KMS-11 (cell line): Measurements from ENCODE around the gene CX3CR1.

Source experiments
- H2AFZ ChIP-seq: fragments of 200-600 bp; sonication (generic); 2 replicates; pipeline ENCODE4 v1.6.1; 2016; ENCODE audit warnings: antibody characterized with exemption, mixed run types, low read depth
- H3K27ac ChIP-seq: fragments of 200-600 bp; sonication (generic); 2 replicates; pipeline ENCODE4 v1.6.1; 2016; ENCODE audit warnings: mild to moderate bottlenecking, mixed run types
- H3K27me3 ChIP-seq: fragments of 200-600 bp; sonication (generic); 2 replicates; pipeline ENCODE4 v1.6.1; 2017; ENCODE audit warnings: mild to moderate bottlenecking, low read depth, mixed run types, moderate library complexity; ENCODE audit not compliant: insufficient read depth
- H3K36me3 ChIP-seq: fragments of 200-600 bp; sonication (generic); 2 replicates; pipeline ENCODE4 v1.6.1; 2017; ENCODE audit warnings: mild to moderate bottlenecking, mixed run types; ENCODE audit not compliant: insufficient read depth
- H3K4me1 ChIP-seq: fragments of 200-600 bp; sonication (generic); 2 replicates; pipeline ENCODE4 v1.6.1; 2016; ENCODE audit warnings: mild to moderate bottlenecking, low read depth, mixed run types; ENCODE audit not compliant: poor library complexity, severe bottlenecking
- H3K4me2 ChIP-seq: fragments of 200-600 bp; sonication (generic); 2 replicates; pipeline ENCODE4 v1.7.0; 2016; ENCODE audit warnings: mild to moderate bottlenecking, mixed run types
- H3K4me3 ChIP-seq: fragments of 200-600 bp; sonication (generic); IDR thresholded peaks from 2 replicates; pipeline ENCODE4 v1.6.1; 2017; ENCODE audit warnings: low read depth, low read length, mixed read lengths; ENCODE audit not compliant: insufficient read depth
- H3K79me2 ChIP-seq: fragments of 200-600 bp; sonication (generic); 2 replicates; pipeline ENCODE4 v1.6.1; 2016; ENCODE audit warnings: low read depth, mixed run types; ENCODE audit not compliant: insufficient read depth
- H3K9ac ChIP-seq: fragments of 200-600 bp; sonication (generic); 2 replicates; pipeline ENCODE4 v1.6.1; 2016; ENCODE audit warnings: mild to moderate bottlenecking, mixed run types
- H4K20me1 ChIP-seq: fragments of 200-600 bp; sonication (generic); 2 replicates; pipeline ENCODE4 v1.6.1; 2016; ENCODE audit warnings: mild to moderate bottlenecking, mixed run types; ENCODE audit not compliant: insufficient read depth
- TF ChIP-seq, protein P1 (sequence below): fragments of 200-600 bp; sonication (generic); conservative IDR thresholded peaks from 2 replicates; pipeline ENCODE4 v1.6.1; 2017; ENCODE audit warnings: low read depth, mild to moderate bottlenecking, antibody characterized with exemption, low read length, moderate library complexity, mixed read lengths

CX3CR1 gene

DNA sequence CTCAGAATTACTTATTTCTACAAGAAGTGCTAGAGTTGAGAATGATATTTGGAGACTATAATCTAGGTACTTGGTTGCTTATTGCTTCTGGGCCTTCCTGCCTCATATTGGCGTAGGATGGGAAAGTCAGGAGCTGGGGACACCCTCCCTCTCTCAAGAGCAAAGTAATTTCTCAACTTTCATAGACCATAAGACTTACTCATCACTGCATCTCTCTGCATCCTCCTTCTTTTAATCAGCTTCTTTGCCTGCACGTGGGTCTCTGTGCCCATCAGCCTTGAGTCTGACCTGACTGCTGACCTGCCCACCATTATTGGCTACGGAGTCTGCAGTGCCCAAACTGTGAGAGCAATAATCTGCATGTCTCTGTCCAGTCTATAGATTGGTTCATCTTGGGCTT lies 60.1 kb downstream of the CX3CR1 start:
- H3K4me2 ChIP-seq: peak overlapping the region; percentile 23; the same call in 1 of the 2 replicates
- H3K27ac ChIP-seq: no peak overlapping the region; the same call in 1 of the 2 replicates
- no peak overlapping the region for H3K4me3 ChIP-seq
- no peaks in the 10 kb centered on the region for H3K79me2 ChIP-seq
- TF ChIP-seq, protein P1, sequence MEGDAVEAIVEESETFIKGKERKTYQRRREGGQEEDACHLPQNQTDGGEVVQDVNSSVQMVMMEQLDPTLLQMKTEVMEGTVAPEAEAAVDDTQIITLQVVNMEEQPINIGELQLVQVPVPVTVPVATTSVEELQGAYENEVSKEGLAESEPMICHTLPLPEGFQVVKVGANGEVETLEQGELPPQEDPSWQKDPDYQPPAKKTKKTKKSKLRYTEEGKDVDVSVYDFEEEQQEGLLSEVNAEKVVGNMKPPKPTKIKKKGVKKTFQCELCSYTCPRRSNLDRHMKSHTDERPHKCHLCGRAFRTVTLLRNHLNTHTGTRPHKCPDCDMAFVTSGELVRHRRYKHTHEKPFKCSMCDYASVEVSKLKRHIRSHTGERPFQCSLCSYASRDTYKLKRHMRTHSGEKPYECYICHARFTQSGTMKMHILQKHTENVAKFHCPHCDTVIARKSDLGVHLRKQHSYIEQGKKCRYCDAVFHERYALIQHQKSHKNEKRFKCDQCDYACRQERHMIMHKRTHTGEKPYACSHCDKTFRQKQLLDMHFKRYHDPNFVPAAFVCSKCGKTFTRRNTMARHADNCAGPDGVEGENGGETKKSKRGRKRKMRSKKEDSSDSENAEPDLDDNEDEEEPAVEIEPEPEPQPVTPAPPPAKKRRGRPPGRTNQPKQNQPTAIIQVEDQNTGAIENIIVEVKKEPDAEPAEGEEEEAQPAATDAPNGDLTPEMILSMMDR: no peak
- no peak overlapping the region for H2AFZ ChIP-seq
- H3K36me3 ChIP-seq: no peaks in the 10 kb centered on the region
- H3K9ac ChIP-seq: no peak overlapping the region
- H4K20me1 ChIP-seq: no peaks in the 10 kb centered on the region
- H3K4me1 ChIP-seq: peaks cover 80% of the 10 kb centered on the region
- no peaks in the 10 kb centered on the region for H3K27me3 ChIP-seq

DNA sequence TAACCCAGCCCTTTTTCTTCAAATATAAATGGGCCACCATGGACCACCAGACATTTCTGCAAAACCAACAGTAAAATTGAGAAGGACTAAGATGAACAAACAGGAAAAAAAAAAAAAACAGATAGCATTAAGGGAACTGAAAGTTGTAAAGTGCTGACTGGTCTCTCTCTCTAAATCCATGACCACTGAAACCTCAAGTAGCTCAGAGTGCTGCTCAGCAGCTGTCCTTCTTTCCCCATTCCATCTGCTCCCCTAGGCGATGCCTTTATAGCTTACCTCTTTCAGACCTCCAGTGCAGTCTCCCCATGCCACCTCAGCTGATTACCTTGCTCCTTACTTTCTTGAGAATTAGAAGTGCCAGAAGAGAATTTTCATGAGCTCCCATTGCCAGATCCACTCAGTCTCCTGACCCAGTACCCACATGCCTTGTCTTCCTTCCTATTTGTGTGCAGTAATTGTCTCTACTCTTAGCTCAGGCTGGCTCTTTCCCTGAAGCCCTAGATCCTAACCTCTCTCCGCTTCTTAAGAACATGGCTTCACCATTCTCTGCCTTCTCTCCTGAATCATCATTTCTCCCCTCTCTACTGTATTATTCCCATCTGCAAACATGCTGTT lies 63.6 kb downstream of the CX3CR1 start:
- Histone ChIP-seq H3K4me2 (peak overlapping the region; percentile 87), H3K79me2 (no peaks in the 10 kb centered on the region), H3K27me3 (no peaks in the 10 kb centered on the region), H2AFZ (peak overlapping the region; percentile 28; the same call in 1 of the 2 replicates), H3K9ac (peak overlapping the region; percentile 76), H3K4me3 (no peak overlapping the region), H3K4me1 (peaks cover 77% of the 10 kb centered on the region), H3K36me3 (no peaks in the 10 kb centered on the region), H4K20me1 (no peaks in the 10 kb centered on the region), H3K27ac (peak overlapping the region; percentile 99)
- TF ChIP-seq, protein P1: no peak

DNA sequence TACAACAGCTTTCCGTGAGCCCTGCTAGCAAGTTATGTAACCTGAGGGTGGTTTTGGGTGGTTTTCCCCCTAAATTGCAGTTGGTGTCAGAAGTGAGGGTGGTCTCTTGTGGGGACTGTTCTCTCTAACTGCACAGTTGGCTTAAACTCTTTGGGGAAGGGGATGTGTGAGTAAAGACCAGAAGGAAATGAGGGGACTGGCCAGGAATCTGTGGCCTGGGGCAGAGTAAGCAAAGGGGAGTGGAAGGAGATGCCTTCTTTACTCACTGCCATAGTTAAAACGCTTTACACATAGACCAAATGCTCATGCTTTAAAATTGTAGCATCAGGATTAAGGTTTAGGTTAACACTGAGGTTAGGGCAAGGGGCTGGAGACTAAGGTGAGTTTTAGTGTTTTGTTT lies 66.2 kb downstream of the CX3CR1 start:
- no peaks in the 10 kb centered on the region for H3K79me2 ChIP-seq
- H3K4me1 ChIP-seq: peaks cover 70% of the 10 kb centered on the region
- TF ChIP-seq, protein P1: no peak
- no peak overlapping the region for H3K4me3 ChIP-seq
- H3K27me3 ChIP-seq: no peaks in the 10 kb centered on the region
- no peak overlapping the region for H3K9ac ChIP-seq
- no peak overlapping the region for H3K27ac ChIP-seq
- H4K20me1 ChIP-seq: no peaks in the 10 kb centered on the region
- no peaks in the 10 kb centered on the region for H3K36me3 ChIP-seq
- H2AFZ ChIP-seq: no peak overlapping the region
- H3K4me2 ChIP-seq: no peak overlapping the region
